NCI-H446 treated with DMSO at 0.1 percent for 48 hours (cell line): ENCODE measurements around the gene XPO6.

Experiments used
- DNase-seq: peaks from one replicate; lab custom pipeline; 2025; lab: John Stamatoyannopoulos, UW

The XPO6 gene

DNA sequence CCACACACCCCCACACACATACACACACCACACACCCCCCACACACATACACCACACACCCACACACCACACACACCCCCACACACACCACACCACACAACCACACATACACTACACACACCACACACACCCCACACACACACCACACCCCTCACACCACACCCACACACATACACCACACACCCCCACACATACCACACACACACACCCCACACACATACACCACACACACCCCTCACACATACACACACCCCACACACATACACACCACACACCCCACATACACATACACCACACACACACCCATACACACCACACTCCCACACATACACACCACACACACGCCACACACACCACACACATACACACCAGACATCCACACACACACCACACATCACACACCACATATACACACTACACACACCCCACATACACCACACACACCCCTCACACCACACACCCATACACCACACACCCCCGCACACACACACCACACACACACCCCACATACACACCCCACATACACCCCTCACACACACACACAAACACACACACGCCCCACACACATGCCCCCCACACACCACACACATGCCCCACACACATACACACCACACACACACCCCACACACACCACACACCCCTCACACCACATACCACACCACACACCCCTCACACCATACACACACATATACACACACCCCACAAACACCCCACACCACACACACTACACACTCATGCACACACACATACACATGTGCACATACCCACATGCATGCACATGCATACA is 122.4 kb downstream of the XPO6 start:
- DNase-seq = no peak

DNA sequence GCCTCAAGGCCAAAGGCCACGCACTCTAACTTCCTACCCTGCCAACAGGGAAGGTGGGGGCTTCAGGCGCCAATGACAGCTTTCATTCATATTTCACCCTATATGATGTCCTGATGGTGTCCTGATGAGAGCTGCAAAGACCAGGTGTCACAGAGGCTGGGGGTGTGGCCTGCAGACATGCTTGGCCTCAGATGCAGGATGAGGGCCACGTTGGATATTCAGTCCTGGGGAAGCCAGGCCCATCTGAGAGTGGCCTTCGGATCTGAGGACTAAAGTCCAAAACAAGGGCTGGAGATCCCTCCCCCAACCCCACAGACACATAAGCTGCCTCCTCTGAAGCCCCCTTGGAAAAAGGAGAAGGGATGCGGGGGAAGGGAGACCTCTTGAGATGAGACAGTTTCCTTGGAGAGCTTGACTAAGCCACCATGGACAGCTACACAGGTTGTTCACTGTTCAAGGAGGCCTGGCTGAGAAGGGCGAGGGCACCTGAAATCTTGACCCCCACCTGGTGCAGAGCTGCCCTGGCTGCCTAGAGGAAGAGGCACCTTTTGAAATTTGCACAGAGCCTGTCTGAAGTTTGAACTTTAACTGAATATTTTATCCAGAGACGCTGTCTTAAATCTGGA is 124.0 kb downstream of the XPO6 start:
- no peak for DNase-seq

DNA sequence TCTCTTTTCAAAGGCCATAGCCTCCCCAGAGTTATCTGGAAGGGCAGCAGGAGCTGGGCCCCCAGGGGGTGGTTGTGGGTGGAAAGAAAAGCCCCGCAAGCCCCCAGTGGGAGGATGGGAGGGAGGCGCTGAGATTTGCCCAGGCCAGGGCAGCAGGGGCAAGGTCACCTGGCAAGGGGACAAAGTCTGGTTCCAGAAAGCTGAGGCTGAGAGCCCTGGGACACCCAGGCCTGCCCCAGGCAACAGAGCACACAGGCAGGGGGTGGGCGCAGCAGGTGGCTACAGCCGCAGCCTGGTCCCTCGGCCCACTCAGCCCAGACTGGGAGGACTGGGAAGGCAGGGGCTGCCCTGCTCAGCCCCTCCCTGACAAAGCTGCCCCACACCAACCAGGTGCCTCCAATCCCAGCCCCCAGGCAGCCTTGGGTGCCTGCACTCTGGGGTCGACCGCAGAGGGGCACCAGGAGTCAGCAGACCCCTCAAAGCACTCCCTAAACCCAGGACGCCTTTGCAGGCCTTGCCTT is 124.6 kb downstream of the XPO6 start:
- DNase-seq = no peak

DNA sequence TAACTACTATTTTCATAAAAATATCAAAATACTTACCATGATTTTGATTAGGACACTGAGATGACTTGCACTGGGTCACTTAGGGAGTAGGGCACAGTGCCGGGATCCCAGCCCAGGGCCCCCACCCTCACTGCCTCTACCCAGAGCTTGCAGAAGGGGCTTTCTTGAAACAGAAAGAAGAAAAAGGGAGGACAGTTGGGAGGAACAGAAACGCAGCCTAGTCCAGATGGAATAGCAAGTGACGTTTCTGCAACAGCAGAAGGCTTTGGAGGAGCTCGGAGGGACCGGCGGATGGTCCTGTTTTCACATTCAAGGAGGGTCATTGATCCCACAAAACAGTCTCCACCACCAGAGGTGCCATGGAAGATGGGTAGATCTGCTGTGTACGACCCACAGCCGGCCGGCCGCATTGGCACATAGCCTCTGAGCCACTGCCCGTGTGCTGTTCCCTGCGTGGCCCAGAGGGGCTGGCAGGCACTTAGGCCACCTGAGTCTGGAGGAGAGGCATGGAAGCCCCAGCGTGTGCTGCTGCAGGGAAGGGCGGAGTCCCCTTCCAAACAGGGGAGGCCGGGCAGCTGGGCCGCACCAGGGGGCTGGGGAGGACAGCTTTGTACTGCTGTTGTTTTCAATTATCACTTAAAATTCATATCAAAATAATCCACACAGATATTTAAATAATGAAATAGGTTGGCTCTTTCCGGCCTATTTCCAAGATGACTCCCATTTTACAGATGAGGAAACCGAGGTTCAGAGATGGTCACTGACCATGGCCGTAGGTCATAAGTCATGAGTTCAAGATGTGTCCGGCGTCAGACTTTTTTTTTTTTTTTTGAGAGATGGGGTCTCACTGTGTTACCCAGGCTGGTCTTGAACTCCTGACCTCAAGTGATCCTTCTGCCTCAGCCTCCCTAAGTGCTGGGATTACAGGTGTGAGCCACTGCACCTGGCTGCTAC is 125.3 kb downstream of the XPO6 start:
- DNase-seq = no peak

DNA sequence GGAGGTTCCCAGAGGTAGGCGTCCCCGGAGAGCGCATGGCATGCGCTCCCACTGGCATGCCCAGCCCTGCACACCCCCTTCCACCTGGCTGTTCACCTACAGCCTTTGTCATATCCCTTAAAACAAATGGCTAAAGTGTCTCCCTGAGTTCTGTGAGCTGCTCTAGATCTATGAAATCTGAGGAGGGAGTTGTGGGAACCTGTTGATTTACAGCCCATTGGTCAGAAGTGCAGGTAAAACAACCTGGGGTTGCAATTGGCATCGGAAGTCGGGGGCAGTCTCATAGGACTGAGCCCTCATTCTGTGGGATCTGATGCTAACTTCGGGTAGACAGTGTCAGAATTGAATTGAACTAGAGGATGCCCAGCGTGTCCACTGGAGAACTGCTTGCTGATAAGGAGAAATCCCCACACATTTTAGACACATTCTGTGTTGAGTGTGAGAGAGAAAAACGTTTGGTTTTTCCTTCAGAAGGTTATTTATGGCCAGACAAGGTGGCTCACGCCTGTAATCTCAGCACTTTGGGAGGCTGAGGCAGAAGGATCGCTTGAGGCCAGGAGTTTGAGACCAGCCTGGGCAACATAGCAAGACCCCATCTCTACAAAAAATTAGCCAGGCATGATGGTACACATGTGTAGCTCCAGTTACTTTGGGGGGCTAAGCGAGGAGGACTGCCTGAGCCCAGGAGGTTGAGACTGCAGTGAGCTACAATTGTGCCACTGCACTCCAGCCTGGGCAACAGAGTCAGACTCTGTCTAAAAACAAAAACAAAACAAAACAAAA is 126.2 kb downstream of the XPO6 start:
- DNase-seq = no peak

DNA sequence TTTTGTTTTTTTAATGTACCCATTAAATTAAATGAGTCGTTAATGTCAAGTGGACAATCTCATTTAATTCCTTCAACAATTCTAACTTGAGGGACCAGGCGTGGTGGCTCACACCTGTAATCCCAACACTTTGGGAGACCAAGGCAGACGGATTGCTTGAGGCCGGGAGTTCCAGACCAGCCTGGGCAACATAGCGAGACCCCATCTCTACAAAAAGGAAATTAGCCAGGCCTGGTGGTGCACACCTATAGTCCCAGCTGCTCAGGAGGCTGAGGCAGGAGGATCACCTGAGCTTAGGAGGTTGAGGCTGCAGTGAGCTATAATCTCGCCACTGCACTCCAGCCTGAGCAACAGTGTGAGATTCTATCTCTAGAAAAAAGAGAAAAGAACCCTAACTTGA is 127.6 kb downstream of the XPO6 start:
- no peak for DNase-seq

DNA sequence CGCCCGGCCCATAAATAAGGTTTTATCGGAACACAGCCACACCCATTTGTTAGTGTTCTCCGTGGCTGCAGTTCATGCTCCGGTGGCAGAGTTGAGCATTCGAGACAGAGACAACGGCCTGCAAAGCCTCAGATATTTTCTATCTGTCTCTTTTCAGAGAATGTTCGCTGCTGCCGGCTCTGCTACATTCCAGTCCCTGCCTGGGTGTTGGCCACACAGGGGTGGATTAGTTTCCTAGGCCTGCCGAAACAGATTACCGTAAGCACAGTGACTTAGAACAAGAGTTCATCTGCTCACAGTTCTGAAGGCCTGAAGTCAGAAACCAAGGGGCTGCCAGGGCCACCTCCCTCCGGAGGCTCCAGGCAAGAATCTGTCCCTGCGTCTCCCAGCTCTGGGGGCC is 129.1 kb downstream of the XPO6 start:
- DNase-seq = no peak

DNA sequence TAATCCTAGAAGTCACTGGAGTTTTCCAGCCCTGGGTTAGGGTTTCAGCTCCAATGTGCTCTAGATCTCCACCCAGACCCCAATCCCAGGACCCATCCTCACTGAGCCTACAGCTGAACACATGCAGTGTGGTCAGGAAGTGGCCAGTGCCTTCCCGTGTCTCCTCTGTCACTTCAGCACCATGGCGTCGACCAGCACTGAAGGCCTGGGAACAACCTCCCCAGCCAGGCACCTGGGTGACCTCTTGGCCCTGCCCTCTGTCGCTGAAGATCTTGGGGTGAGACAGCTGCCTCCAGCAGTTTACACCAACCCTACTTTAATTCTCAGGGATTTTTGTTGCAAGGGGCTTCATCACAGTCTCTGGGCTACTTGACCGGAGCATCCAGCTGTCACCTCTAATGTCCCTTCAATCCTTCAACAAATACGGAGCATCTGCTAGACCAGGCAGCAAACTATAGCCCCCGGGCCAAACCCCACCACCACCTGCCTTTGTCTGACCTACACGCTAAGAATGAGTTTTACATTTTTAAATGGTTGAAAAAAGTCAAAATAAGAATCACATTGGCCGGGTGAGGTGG is 130.3 kb downstream of the XPO6 start:
- DNase-seq = no peak

DNA sequence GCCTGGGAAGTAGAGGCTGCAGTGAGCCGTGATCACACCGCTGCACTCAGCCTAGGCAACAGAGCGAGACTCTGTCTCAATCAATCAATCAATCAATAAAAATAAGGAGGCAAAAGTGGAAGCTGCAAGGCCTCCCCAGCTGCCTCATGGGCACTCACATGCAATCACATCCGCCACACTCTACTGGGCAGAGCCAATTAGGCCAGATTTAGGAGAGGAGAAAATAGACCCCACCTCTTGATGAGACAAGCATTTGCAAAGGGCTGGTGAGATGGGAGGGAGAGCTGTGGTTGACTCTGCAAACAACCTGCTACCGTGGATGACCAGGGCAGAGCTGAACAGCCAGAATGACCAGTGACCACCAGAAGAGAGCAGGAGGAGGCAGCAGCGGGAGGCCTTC is 133.5 kb downstream of the XPO6 start:
- no peak for DNase-seq

DNA sequence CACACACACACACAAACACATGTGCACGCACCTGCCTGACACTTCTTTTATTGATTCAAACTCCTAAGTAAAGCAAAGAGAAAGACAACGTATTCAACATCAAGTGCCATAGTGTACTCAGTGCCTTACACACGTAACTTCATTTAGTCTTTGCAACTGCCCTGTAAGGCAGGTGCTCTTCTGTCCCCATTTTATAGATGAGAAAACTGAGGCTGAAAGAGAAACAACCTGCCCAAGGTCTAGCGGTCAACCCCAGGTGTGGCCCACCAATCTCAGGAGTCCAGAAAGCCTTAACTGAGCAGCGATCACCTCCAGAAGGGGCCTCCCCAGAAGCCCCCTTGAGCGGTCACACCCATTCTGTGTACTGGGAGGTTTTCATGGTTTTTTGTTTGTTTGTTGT is 137.9 kb downstream of the XPO6 start:
- no peak for DNase-seq

DNA sequence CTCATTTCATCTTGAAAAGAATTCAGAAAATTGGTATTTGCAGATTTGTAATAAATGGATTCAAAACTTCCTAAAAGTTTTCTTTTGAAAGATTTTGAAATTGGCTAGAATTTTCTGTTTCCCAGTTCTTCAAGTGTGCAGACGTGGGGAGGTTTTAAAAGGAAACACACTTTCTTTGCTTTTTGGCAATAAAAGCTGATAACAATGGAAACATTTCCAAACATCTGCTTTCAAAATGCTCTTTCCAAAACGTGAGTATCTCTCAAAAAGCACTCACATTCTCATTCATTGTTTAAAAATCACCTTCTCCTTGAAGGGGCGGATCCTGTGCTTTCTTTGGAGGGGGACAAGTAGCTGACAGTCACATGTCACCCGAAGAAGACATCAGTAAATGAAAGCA is 139.7 kb downstream of the XPO6 start:
- no peak for DNase-seq

DNA sequence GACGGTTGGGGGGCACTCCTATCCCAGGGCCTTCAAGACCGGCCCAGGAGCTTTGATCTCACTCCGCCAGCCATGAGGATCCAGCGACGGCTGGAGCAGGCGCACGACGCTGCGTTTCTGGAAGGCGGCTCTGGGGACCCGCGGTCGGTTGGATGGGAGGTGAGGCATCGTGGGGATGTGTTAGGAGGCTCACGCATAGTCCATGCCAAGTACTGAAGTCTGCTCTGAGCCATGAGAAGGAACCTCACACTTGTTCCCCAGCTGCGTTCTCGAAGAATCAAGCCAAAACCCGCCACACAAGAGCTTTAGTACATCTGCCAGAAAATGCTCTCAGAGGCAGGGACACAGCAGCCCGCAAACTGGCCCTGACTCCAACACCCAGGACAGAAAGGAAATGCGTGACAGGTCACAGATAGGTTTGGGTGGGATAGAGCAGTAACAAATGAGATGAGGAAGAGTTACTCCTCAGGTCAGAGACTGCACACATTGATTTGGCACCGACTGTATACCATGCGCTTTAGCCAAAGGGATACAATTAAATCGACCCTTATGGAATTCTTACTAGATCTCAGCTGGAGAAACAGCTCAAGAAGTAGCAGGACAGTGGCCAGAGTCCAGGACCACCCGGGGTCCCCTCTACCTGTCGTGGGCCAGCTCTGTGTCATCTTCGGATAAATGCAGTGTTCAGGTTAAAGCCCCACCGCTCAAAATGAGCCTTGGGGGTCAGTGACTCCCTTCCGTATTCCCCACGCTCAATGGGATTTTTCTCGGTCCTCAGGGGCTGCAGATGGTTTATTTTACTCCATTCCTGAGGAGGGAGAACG is 141.6 kb downstream of the XPO6 start:
- no peak for DNase-seq

DNA sequence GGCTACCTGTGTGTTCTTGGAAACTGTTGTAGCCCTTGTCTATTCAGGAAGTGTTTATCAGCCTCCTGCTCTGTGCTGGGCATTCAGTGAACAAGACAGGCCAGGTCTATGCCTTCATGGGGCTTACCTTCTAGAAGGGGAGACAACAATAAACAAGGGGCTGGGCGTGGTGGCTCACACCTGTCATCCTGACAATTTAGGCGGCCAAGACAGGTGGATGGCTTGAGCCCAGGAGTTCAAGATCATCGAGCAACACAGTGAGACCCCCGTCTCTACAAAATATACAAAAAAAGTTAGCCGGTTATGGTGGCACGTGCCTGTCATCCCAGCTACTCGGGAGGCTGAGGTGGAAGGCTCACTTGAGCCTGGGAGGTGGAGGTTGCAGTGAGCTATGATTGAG is 142.8 kb downstream of the XPO6 start:
- no peak for DNase-seq

DNA sequence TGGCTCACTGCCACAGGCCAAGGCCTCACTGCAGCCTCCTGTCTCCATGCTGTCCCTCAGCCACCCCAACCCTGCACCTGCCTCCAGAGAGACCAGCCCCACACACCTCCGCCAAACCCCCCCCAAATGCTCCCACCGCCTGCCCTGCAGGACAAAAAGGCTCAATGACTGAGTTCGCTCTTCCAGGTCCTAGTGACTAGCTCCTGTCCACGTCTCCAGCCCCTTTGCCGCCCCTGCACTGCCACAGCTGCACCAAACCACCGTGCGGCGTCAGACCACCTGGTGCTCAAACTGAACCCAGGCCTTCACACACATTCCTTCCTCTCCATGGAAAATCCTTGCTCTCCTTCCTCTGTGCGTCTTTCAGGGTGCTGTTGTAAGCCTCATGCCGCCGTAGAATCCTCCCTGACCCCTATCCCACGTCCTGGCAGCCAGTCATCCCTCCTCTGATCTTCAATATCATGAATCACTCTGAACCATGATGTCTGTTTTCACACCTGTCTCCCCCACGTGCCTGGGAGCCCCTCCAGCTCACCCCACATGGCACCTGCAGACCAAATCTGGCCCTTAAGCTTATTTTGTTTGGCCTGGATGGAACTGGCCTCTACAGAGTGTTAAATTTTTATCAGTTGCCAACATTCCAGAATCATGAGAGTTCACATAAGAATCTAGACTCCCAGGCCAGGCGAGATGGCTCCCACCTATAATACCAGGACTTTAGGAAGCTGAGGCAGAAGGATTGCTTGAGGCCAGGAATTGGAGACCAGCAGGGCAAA is 144.0 kb downstream of the XPO6 start:
- DNase-seq = no peak

DNA sequence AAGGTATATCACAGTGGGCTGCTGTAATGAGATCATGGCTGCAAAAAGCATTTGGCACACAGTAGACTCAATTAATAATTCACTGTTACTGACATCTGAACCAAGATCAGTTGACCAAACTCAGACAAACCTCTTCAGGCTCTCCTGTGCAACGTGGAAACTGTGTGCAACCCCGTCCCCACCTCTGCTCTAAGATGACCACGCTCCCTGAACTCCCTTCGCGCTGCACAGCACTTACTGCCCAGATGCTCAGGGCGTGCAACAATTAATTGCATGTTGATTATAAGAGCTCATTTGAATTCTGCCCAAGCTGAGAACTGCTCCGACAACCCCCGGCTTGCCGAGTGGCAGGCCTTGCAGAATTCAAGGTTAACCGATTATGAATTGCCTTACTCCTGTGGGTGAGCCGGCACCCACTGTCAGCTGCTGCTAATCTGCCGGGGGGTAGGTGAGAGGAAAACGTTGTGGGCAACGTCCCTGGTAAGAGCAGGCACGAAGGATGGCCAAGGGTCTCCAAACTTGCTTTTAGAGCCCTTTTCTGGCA is 147.0 kb downstream of the XPO6 start:
- DNase-seq = no peak

DNA sequence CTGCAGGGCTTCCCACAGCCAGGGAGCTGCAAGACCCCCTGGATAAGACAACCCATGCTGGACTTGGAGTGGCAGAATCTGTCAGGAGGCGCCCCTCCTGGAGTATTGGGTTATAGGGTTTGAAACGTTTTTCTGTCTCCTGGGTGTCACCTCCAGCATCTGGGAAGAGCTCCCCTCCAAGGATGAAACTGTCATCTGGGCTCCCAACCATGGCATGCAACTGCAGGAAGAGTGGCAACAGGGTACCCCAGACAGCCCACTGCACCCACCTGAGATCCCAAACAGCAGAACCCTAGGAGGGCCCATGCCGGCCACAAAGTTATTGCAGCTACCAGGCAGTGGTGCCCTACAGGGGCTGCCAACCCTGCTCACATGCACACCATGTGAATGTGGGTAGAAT is 147.6 kb downstream of the XPO6 start:
- no peak for DNase-seq

DNA sequence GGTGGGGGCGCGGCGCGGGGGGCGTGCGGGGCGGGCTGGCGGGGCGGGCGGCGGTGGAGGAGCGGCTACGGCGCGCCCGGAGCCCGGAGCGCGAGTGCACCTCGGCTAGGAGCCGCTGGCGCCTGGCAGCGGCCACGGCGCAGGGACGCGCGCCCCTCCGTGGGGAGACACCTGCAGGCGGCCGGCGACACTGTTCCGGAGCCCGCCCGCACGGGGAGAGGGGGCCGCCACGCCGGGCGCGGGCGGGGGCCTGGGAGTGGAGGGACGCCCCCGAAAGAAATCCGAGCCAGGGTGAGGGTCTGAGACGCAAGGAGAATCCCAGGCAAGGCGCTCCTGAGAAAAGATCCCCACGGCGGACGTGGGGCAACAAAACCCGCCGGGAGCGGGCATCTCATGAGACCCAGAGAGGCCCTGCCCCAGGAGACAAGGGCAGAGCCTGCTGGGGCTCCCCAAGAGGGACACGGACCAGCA is 148.1 kb downstream of the XPO6 start, which contains the start of gene GSG1L:
Gene GSG1L, minus strand, starts transcription at position 124 of the 471 bp plus-strand sequence. CDS start 290 bp downstream, outside the sequence.
- no peak for DNase-seq

DNA sequence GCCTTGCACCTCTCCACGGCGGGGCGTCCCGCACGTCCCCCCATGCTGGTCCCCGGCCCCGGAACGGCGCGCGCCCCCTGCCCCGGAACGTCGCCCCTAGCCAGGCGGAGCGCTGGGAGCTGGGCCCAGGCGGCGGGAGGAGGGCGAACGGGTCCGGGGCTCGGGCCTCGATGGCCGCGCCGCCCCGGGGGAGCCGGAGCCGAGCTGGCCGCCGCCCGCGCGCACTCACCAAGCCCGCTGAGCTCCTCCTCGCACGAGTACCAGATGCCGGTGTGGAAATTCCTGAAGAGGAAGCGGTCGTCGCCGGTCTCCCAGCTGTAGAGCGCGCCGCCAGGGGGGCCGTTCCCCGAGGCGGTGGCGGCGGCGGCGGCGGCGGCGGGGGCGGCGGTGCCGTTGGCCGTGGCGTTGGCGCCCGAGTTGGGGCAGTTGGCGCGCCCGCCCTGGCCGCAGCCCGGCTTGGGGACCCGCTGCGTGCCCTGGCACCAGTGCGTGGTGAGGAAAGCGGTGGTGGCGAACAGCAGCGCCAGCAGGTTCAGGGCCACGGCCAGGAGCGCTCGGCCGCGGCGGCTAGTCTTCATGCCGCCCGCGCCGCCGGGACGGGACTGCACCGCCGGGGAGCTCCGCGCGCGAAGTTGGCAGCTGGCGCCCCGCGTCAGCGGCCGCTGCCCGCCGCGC is 148.8 kb downstream of the XPO6 start:
- DNase-seq = no peak
